ENCODE results near the gene GRID2.

Gene GRID2

DNA sequence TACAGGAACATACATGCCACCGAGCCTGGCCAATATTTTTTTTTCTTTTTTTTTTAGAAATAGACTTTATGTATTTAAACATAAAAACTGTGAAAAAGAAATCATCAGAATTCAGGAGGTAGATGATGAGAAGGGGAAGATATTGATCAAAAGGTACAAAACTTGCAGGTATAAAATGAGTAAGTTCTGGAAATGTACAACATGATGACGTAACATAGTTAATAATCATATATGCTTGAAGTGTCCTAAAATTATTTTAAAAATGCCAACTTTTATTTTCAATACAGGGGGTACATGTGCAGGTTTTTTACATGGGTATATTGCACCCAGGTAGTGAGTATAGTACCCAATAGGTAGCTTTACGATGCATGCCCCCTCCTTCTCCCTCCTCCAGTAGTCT, 337.6 kb downstream of the GRID2 start:
- H3K9ac ChIP-seq (ENCODE audit: low read depth, low read length): no peak overlapping the region
- no peaks in the 10 kb centered on the region for H3K36me3 ChIP-seq (ENCODE audit: control insufficient read depth, insufficient read depth, low read length)
- no peaks in the 10 kb centered on the region for H3K4me1 ChIP-seq (ENCODE audit: control insufficient read depth, insufficient read depth, low read length)
- no peaks in the 10 kb centered on the region for H3K9me3 ChIP-seq (ENCODE audit: control insufficient read depth, insufficient read depth, low read length)
- H3K4me3 ChIP-seq (ENCODE audit: low read depth, low read length): no peak overlapping the region
- H3K27me3 ChIP-seq (ENCODE audit: control insufficient read depth, insufficient read depth, low read length): no peaks in the 10 kb centered on the region

DNA sequence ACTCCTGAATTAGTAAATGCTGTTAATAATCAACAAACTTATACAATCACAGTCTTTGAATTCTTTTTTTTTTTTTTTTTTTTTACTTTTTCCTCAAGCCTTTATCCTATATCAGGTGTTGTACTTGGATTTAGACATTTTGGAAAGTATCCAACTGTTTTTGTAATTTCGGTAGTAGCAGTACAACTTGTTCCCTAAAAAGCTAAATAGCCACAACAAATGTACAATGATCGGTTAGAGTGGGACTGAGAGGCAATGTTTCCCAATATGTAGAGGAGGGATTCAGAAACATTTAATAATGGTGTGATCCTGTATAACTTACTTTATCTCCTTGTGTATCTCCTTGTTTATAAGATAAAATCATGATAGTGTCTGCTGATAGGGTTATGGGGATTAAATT, 343.1 kb downstream of the GRID2 start:
- Histone ChIP-seq H3K9ac (ENCODE audit: low read depth, low read length) (no peak overlapping the region), H3K9me3 (ENCODE audit: control insufficient read depth, insufficient read depth, low read length) (no peaks in the 10 kb centered on the region), H3K27me3 (ENCODE audit: control insufficient read depth, insufficient read depth, low read length) (no peaks in the 10 kb centered on the region), H3K4me1 (ENCODE audit: control insufficient read depth, insufficient read depth, low read length) (no peaks in the 10 kb centered on the region), H3K36me3 (ENCODE audit: control insufficient read depth, insufficient read depth, low read length) (no peaks in the 10 kb centered on the region), H3K4me3 (ENCODE audit: low read depth, low read length) (no peak overlapping the region)

DNA sequence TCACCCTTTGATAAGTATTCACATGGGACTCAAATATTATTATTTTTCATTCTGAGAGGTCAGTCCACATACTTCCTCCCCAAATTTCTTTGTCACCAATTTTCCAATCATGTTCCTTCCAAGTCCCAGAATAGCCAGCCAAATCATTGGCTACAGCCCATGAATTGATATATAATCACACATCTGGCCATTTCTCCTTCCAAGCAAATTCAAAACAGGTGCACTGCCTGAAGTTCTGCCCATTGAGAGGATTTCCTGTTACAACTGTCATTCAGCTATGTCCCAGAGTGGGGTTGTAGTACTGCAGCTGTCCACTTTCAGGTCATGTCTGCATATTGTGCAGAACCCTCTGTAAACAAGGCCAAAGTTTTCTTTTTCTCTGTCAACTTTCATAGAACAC, 347.8 kb downstream of the GRID2 start:
- no peak overlapping the region for H3K4me3 ChIP-seq (ENCODE audit: low read depth, low read length)
- H3K36me3 ChIP-seq (ENCODE audit: control insufficient read depth, insufficient read depth, low read length): no peaks in the 10 kb centered on the region
- no peak overlapping the region for H3K9ac ChIP-seq (ENCODE audit: low read depth, low read length)
- H3K27me3 ChIP-seq (ENCODE audit: control insufficient read depth, insufficient read depth, low read length): no peaks in the 10 kb centered on the region
- no peaks in the 10 kb centered on the region for H3K4me1 ChIP-seq (ENCODE audit: control insufficient read depth, insufficient read depth, low read length)
- H3K9me3 ChIP-seq (ENCODE audit: control insufficient read depth, insufficient read depth, low read length): no peaks in the 10 kb centered on the region

DNA sequence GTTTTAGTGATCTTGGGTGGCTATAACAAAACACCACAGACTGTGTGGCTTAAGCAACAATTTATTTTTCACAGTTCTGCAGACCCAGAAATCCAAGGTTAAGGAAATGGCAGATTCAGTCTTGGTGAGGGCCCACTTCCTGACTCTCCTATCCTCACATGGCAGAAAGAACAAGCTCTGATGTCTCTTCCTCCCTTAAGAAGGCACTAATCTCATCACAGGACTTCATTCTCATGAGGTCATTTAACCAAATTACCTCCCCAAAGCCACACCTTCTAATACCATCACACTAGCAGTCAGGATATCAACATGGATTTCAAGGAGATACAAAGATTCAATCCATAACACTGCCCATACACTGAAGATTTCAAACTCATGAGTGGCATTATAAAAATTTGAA, 350.3 kb downstream of the GRID2 start:
- no peak overlapping the region for H3K9ac ChIP-seq (ENCODE audit: low read depth, low read length)
- no peaks in the 10 kb centered on the region for H3K36me3 ChIP-seq (ENCODE audit: control insufficient read depth, insufficient read depth, low read length)
- H3K4me3 ChIP-seq (ENCODE audit: low read depth, low read length): no peak overlapping the region
- H3K4me1 ChIP-seq (ENCODE audit: control insufficient read depth, insufficient read depth, low read length): no peaks in the 10 kb centered on the region
- H3K9me3 ChIP-seq (ENCODE audit: control insufficient read depth, insufficient read depth, low read length): no peaks in the 10 kb centered on the region
- H3K27me3 ChIP-seq (ENCODE audit: control insufficient read depth, insufficient read depth, low read length): no peaks in the 10 kb centered on the region

DNA sequence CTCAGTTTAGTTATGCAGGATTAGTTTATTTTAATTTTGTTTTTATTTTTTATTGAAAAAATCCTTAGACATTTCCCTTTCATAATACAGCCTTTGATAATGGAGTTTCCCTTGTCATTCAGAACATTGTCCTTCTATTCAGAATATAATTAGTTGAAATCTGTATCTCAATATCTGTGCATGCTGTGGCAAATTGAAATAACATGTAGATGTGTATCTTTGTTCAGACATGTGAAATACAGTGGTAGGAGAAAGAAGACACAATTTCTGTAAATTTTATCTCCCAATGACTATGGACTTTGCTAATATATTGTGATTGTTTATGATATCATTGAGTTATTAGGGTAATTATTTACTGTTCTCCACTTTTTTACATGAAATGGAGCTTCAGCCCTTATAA, 353.9 kb downstream of the GRID2 start:
- Histone ChIP-seq H3K4me3 (ENCODE audit: low read depth, low read length) (no peak overlapping the region), H3K4me1 (ENCODE audit: control insufficient read depth, insufficient read depth, low read length) (no peaks in the 10 kb centered on the region), H3K9me3 (ENCODE audit: control insufficient read depth, insufficient read depth, low read length) (no peaks in the 10 kb centered on the region), H3K9ac (ENCODE audit: low read depth, low read length) (no peak overlapping the region), H3K36me3 (ENCODE audit: control insufficient read depth, insufficient read depth, low read length) (no peaks in the 10 kb centered on the region), H3K27me3 (ENCODE audit: control insufficient read depth, insufficient read depth, low read length) (no peaks in the 10 kb centered on the region)

DNA sequence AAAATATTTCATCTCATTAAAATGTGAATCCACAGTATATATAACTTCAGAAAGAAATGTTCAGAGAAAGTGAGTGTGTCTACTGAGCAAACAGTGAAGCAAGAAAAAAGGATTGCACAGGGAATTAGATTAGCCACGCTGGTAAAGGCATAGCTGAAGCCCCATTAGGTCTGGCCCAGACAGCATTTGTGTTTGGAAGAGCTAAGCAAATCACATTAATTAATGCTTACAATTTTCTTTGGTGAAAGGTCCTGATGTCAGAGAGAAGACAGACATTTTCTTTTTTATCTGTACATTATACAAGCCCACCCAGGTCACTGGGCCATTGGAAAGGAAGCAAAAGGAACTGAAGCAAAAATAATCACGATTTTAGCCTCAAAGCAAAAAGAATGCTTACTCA, 354.6 kb downstream of the GRID2 start:
- Histone ChIP-seq H3K4me3 (ENCODE audit: low read depth, low read length) (no peak overlapping the region), H3K9me3 (ENCODE audit: control insufficient read depth, insufficient read depth, low read length) (no peaks in the 10 kb centered on the region), H3K36me3 (ENCODE audit: control insufficient read depth, insufficient read depth, low read length) (no peaks in the 10 kb centered on the region), H3K4me1 (ENCODE audit: control insufficient read depth, insufficient read depth, low read length) (no peaks in the 10 kb centered on the region), H3K9ac (ENCODE audit: low read depth, low read length) (no peak overlapping the region), H3K27me3 (ENCODE audit: control insufficient read depth, insufficient read depth, low read length) (no peaks in the 10 kb centered on the region)

DNA sequence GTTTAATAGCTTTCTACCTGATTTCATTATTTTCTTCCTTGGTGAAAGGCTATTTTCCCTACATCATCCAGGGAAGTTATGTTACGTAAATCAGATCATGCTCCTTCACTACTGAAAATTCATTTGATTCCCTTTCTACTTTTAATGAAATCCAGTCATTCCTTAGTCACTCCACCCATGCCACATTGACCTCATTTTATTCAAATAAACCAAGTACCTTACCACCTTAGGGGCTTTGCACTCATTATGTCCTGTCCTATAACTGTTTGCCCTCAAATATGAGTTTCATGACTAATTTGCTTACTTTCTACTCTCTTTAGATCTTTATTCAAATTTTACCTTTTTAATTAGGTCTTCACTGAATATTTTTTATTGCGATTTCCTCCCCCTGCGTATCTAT, 374.0 kb downstream of the GRID2 start:
- Histone ChIP-seq H3K36me3 (ENCODE audit: control insufficient read depth, insufficient read depth, low read length) (no peaks in the 10 kb centered on the region), H3K4me3 (ENCODE audit: low read depth, low read length) (no peak overlapping the region), H3K9me3 (ENCODE audit: control insufficient read depth, insufficient read depth, low read length) (no peaks in the 10 kb centered on the region), H3K9ac (ENCODE audit: low read depth, low read length) (no peak overlapping the region), H3K27me3 (ENCODE audit: control insufficient read depth, insufficient read depth, low read length) (no peaks in the 10 kb centered on the region), H3K4me1 (ENCODE audit: control insufficient read depth, insufficient read depth, low read length) (no peaks in the 10 kb centered on the region)

DNA sequence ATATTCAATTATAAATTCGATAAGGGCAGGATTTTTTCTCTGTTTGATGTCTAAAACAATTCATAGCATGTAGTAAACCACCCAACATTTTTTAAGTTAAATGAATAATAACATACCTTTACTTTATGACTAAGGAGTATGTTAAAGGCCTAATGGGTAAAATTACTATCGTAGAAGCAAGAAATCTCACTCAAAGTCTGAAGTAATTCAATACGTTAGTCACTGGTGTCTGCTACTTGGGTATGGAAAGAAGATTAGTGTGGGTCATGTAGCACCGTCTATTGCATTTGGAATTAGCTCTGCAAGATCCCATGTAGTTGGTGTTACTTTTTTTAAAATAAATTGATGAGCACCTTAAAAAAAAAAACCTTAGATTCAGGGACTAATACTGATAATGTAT, 374.5 kb downstream of the GRID2 start:
- Histone ChIP-seq H3K9ac (ENCODE audit: low read depth, low read length) (no peak overlapping the region), H3K27me3 (ENCODE audit: control insufficient read depth, insufficient read depth, low read length) (no peaks in the 10 kb centered on the region), H3K9me3 (ENCODE audit: control insufficient read depth, insufficient read depth, low read length) (no peaks in the 10 kb centered on the region), H3K4me1 (ENCODE audit: control insufficient read depth, insufficient read depth, low read length) (no peaks in the 10 kb centered on the region), H3K4me3 (ENCODE audit: low read depth, low read length) (no peak overlapping the region), H3K36me3 (ENCODE audit: control insufficient read depth, insufficient read depth, low read length) (no peaks in the 10 kb centered on the region)

DNA sequence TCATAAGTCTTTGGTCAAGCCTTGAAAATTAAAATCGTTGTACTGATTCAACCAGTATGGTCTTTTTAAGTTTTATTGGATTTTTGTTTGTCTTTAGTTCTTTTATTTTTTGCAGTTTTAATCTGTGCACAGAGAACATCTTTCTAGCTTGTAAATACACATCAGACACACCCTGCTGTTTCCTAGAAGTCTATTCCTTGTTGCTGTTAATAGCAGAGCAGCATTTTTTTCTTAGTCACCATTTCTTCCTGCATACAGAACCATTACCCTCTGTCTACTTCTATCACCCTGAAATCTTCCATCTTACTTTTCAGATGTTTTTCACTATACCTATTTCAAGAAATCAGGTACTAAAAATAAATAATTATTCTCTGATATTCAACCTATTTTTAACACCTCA, 375.4 kb downstream of the GRID2 start:
- Histone ChIP-seq H3K9me3 (ENCODE audit: control insufficient read depth, insufficient read depth, low read length) (no peaks in the 10 kb centered on the region), H3K4me3 (ENCODE audit: low read depth, low read length) (no peak overlapping the region)

DNA sequence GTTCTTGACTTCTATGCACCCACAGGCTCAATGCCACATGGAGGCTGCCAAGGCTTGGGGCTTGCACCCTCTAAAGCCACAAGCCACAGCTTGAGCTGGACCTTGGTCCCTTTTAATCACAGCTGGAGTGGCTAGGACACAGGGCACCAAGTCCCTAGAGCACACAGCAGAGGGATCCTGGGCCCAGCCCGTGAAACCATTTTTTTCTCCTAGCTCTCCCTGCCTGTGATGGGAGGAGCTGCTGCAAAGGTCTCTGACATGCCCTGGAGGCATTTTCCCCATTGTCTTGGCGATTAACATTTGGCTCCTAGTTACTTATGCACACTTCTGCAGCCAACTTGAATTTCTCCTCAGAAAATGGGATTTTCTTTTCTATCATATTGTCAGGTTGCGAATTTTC, 410.9 kb downstream of the GRID2 start:
- Histone ChIP-seq H3K9ac (ENCODE audit: low read depth, low read length) (no peak overlapping the region), H3K4me3 (ENCODE audit: low read depth, low read length) (no peak overlapping the region), H3K36me3 (ENCODE audit: control insufficient read depth, insufficient read depth, low read length) (peaks cover 2% of the 10 kb centered on the region), H3K27me3 (ENCODE audit: control insufficient read depth, insufficient read depth, low read length) (no peaks in the 10 kb centered on the region), H3K9me3 (ENCODE audit: control insufficient read depth, insufficient read depth, low read length) (no peaks in the 10 kb centered on the region), H3K4me1 (ENCODE audit: control insufficient read depth, insufficient read depth, low read length) (no peaks in the 10 kb centered on the region)

More for the DNA sequence above, 375.4 kb downstream of the GRID2 start:
- no peaks in the 10 kb centered on the region for H3K27me3 ChIP-seq (ENCODE audit: control insufficient read depth, insufficient read depth, low read length)
- no peak overlapping the region for H3K9ac ChIP-seq (ENCODE audit: low read depth, low read length)
- no peaks in the 10 kb centered on the region for H3K4me1 ChIP-seq (ENCODE audit: control insufficient read depth, insufficient read depth, low read length)
- no peaks in the 10 kb centered on the region for H3K36me3 ChIP-seq (ENCODE audit: control insufficient read depth, insufficient read depth, low read length)

DNA sequence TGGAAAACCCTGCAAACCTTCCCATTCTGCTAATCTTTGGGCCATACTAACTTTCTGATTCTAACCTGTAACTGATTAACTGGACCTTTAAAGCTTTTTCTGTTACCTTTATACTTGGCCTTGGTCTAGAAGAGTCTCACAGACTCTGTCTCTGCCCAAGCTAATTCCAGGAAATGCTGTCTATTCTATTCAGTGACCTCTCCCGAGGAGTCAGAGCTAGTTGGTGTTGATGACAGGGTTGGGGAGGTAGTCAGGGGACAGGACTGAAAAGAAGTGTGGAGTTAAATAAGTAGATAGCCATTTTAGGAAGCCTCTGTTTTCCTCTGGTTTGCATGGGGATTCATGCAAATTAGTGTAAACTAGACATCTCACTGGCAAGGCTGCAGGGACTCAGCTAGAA, 429.5 kb downstream of the GRID2 start:
- Histone ChIP-seq H3K36me3 (ENCODE audit: control insufficient read depth, insufficient read depth, low read length) (no peaks in the 10 kb centered on the region), H3K9me3 (ENCODE audit: control insufficient read depth, insufficient read depth, low read length) (no peaks in the 10 kb centered on the region), H3K27me3 (ENCODE audit: control insufficient read depth, insufficient read depth, low read length) (no peaks in the 10 kb centered on the region), H3K4me1 (ENCODE audit: control insufficient read depth, insufficient read depth, low read length) (no peaks in the 10 kb centered on the region), H3K9ac (ENCODE audit: low read depth, low read length) (no peak overlapping the region), H3K4me3 (ENCODE audit: low read depth, low read length) (no peak overlapping the region)

DNA sequence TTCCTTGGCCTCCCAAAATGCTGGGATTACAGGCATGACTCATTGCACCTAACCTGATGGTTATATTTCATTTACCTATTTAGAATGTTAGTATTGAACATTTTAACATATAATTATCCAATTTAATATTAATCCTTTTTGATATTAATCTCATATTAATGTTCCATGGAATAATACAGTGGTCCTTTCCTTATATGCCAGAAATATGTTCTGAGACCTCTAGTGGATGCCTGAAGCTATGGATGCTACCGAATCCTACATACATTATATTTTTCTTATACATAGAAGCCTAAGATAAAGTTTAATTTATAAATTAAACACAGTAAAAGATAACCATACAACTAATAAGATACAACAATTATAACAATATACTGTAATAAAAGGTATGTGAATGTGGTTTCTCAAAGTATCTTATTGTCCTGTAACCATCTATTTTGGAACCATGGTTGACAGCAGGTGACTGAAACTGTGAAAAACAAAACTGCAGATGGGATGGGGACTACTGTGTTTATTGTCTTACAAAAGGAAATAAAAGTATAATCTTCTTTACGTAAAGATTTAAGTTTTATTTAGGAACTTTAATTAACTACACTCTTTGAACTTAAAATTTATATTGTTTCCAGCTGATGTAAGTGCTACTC, 431.4 kb downstream of the GRID2 start:
- Histone ChIP-seq H3K9me3 (ENCODE audit: control insufficient read depth, insufficient read depth, low read length) (no peaks in the 10 kb centered on the region), H3K9ac (ENCODE audit: low read depth, low read length) (no peak overlapping the region), H3K36me3 (ENCODE audit: control insufficient read depth, insufficient read depth, low read length) (no peaks in the 10 kb centered on the region)

More for the DNA sequence above, 431.4 kb downstream of the GRID2 start:
- Histone ChIP-seq H3K4me3 (ENCODE audit: low read depth, low read length) (no peak overlapping the region), H3K4me1 (ENCODE audit: control insufficient read depth, insufficient read depth, low read length) (no peaks in the 10 kb centered on the region), H3K27me3 (ENCODE audit: control insufficient read depth, insufficient read depth, low read length) (no peaks in the 10 kb centered on the region)
